Measurements from ENCODE around the gene AMBP.

The AMBP gene

GRCh38 chr9:114102484-114102883 lies 24.4 kb upstream of the AMBP start:
- no peak overlapping the region for H3K4me3 ChIP-seq (ENCODE audit: low read depth, low read length)
- TF ChIP-seq CTCF (IDR thresholded peaks at IDR 0.05; ENCODE audit: insufficient read depth, low read depth, low read length, missing control alignments): no peak
- DNase-seq (ENCODE audit: low read depth): no peak

GRCh38 chr9:114100536-114100935 lies 22.4 kb upstream of the AMBP start:
- no peak overlapping the region for H3K4me3 ChIP-seq (ENCODE audit: low read depth, low read length)
- no peak for DNase-seq (ENCODE audit: low read depth)
- no peak for TF ChIP-seq CTCF (IDR thresholded peaks at IDR 0.05; ENCODE audit: insufficient read depth, low read depth, low read length, missing control alignments)

- TF ChIP-seq CTCF (IDR thresholded peaks at IDR 0.05; ENCODE audit: insufficient read depth, low read depth, low read length, missing control alignments): no peak
- DNase-seq (ENCODE audit: low read depth): no peak
- H3K4me3 ChIP-seq (ENCODE audit: low read depth, low read length): no peak overlapping the region
These were observed 21.7 kb upstream of the AMBP start for GRCh38 chr9:114099669-114100270.

- no peak for TF ChIP-seq CTCF (IDR thresholded peaks at IDR 0.05; ENCODE audit: insufficient read depth, low read depth, low read length, missing control alignments)
- DNase-seq (ENCODE audit: low read depth): no peak
- H3K4me3 ChIP-seq (ENCODE audit: low read depth, low read length): no peak within 1 kb of the TSS
These were observed 21.0 kb upstream of the AMBP start, which contains the start of gene KIF12 for GRCh38 chr9:114098936-114099668. KIF12 (minus strand) TSS chr9:114099292; CDS start chr9:114099276, 16 bp downstream.

GRCh38 chr9:114098021-114098935 lies 20.2 kb upstream of the AMBP start:
- no peak for TF ChIP-seq CTCF (IDR thresholded peaks at IDR 0.05; ENCODE audit: insufficient read depth, low read depth, low read length, missing control alignments)
- DNase-seq (ENCODE audit: low read depth): no peak
- H3K4me3 ChIP-seq (ENCODE audit: low read depth, low read length): no peak overlapping the region

GRCh38 chr9:114097613-114098020 lies 19.5 kb upstream of the AMBP start:
- no peak overlapping the region for H3K4me3 ChIP-seq (ENCODE audit: low read depth, low read length)

More at GRCh38 chr9:114097613-114098020, 19.5 kb upstream of the AMBP start:
- TF ChIP-seq CTCF (IDR thresholded peaks at IDR 0.05; ENCODE audit: insufficient read depth, low read depth, low read length, missing control alignments): no peak
- no peak for DNase-seq (ENCODE audit: low read depth)

Measured in GM12865 (cell line).